Astrocyte of the spinal cord (primary cell): ENCODE measurements around the gene DYNLT5.
"Not testable (repeated sequence)": the region's sequence is repeated elsewhere in the genome, so short reads cannot be mapped to it uniquely, and the experiment has no call there.

ENCODE experiments used
- DNase-seq: peaks from one replicate; pipeline ENCODE4 v3.0.0; 2011; ENCODE audit warnings: low read depth, low spot score
- H3K4me3 ChIP-seq: 2 replicates; pipeline ENCODE4 v1.5.1; 2011; ENCODE audit warnings: low read depth, mild to moderate bottlenecking, low read length, moderate library complexity
- CTCF ChIP-seq: IDR thresholded peaks from 2 replicates; pipeline ENCODE4 v1.5.1; 2012; ENCODE audit warnings: low read depth, mild to moderate bottlenecking, low read length, inconsistent platforms
- in situ Hi-C: cut with HindIII; loops from 2 replicates; pipeline ENCODE4 v1.10.0; 2017; ENCODE audit warnings: low sequenced_read_pairs

DYNLT5 gene

GRCh38 chr1:66732407-66733166 lies 19.7 kb upstream of the DYNLT5 start:
- no peak for TF ChIP-seq CTCF
- no peak overlapping the region for H3K4me3 ChIP-seq
- in situ Hi-C loops = no loop called here
- DNase-seq = no peak

GRCh38 chr1:66733348-66734017 lies 18.8 kb upstream of the DYNLT5 start:
- DNase-seq = no peak
- H3K4me3 ChIP-seq = no peak overlapping the region
- TF ChIP-seq CTCF = no peak
- in situ Hi-C loops = no loop called here

- H3K4me3 ChIP-seq, in situ Hi-C loops, DNase-seq: not testable (repeated sequence)
Measured at GRCh38 chr1:66734531-66734930, 17.7 kb upstream of the DYNLT5 start.

GRCh38 chr1:66737836-66738235 lies 14.4 kb upstream of the DYNLT5 start:
- no peak overlapping the region for H3K4me3 ChIP-seq
- DNase-seq = no peak
- in situ Hi-C loops = no loop called here
- no peak for TF ChIP-seq CTCF

GRCh38 chr1:66739401-66740157 lies 12.7 kb upstream of the DYNLT5 start:
- no peak for TF ChIP-seq CTCF
- no peak overlapping the region for H3K4me3 ChIP-seq
- DNase-seq = no peak
- in situ Hi-C loops = no loop called here

GRCh38 chr1:66745451-66745850 lies 6.8 kb upstream of the DYNLT5 start:
- no peak for DNase-seq
- H3K4me3 ChIP-seq = no peak overlapping the region
- TF ChIP-seq CTCF = no peak
- in situ Hi-C loops = no loop called here

- no peak overlapping the region for H3K4me3 ChIP-seq
- in situ Hi-C loops = no loop called here
- peak; percentile 39 for DNase-seq
- no peak for TF ChIP-seq CTCF
Measured at GRCh38 chr1:66747501-66747900, 4.8 kb upstream of the DYNLT5 start.
